HepG2 (cell line): ENCODE results near the gene ENDOU. TPM values are rescaled to one million over a fixed set of nuclear protein-coding genes. Genes with fewer than 3 reads are reported as not detected.

ENCODE experiments used
- ATAC-seq: fragments of 200-7000 bp; cut with Tn5 transposase; 3 replicates; pipeline ENCODE4 v1.9.1; 2020; ENCODE audit warnings: mild to moderate bottlenecking, moderate library complexity
- BruUV-seq: library from RNA; stranded (reverse); fragments of 400-500 nt; replicated peaks from 2 replicates; lab custom pipeline; 2021; lab: Mats Ljungman, UMichigan
- CTCF ChIA-PET: fragments of 300-600 bp; formaldehyde crosslinking; extraction: SDS; loops from one replicate; lab custom pipeline; 2021; ENCODE audit warnings: low total read pairs, inconsistent platforms, low intra/inter-chr PET ratio; lab: Yijun Ruan, JAX
- POLR2A ChIA-PET: fragments of 350-600 bp; sonication (Branson Sonifier 250); formaldehyde crosslinking; loops from one replicate; lab custom pipeline; 2020; ENCODE audit warnings: antibody characterized with exemption, inconsistent platforms; lab: Yijun Ruan, JAX
- DNase-seq: peaks from one replicate; pipeline ENCODE4 v3.0.0-alpha.2; 2015; ENCODE audit warnings: low spot score
- FAIRE-seq: peaks from 3 replicates; lab custom pipeline; 2011; peaks lifted over from hg19 to GRCh38; lab: Jason Lieb, UNC
- H2AFZ ChIP-seq: one replicate; pipeline ENCODE4 v1.6.1; 2011; ENCODE audit warnings: low read length, inconsistent platforms
- H3K27ac ChIP-seq: fragments of 300-600 bp; 3 replicates; pipeline ENCODE4 v1.8.0; 2011; ENCODE audit warnings: mixed run types, mild to moderate bottlenecking, mixed read lengths, low read length, inconsistent platforms; ENCODE audit not compliant: insufficient read depth; ENCODE audit errors: extremely low read length
- H3K27me3 ChIP-seq, 2 experiments: fragments of 200-600 bp in 1 of 2; 2 replicates in 1 of 2; 3 replicates in 1 of 2; pipeline versions ENCODE4 v1.6.0 to v1.8.0; 2011; ENCODE audit warnings: low read length in 2 of 2, mild to moderate bottlenecking in 2 of 2, moderate library complexity in 2 of 2, inconsistent platforms in 1 of 2; ENCODE audit not compliant: insufficient read depth in 2 of 2, control insufficient read depth in 1 of 2
- H3K36me3 ChIP-seq, 2 experiments: fragments of 200-600 bp in 1 of 2; replicated peaks in 1 of 2; 2 replicates in 1 of 2; 3 replicates in 1 of 2; pipeline versions ENCODE4 v1.5.1 to v1.8.0; 2011; ENCODE audit warnings: low read length in 2 of 2, inconsistent platforms in 1 of 2; ENCODE audit not compliant: insufficient read depth in 2 of 2, control insufficient read depth in 1 of 2
- H3K4me1 ChIP-seq: 2 replicates; pipeline ENCODE4 v1.5.1; 2012; ENCODE audit warnings: low read length, inconsistent platforms; ENCODE audit not compliant: insufficient read depth
- H3K4me2 ChIP-seq: 2 replicates; pipeline ENCODE4 v1.6.0; 2011; ENCODE audit warnings: low read depth, low read length, inconsistent platforms
- H3K4me3 ChIP-seq, 3 experiments: fragments of 200-600 bp in 1 of 3; sonication (generic), shearing (Covaris generic) in 1 of 3; replicated peaks in 1 of 3; 2 replicates each; pipeline ENCODE4 v1.5.1; 2011 to 2016; ENCODE audit warnings: low read length in 3 of 3, inconsistent platforms in 2 of 3, low read depth in 2 of 3, mild to moderate bottlenecking in 2 of 3, control low read depth in 1 of 3, mixed read lengths in 1 of 3; ENCODE audit not compliant: insufficient read depth in 1 of 3
- H3K79me2 ChIP-seq: one replicate; pipeline ENCODE4 v1.6.1; 2011; ENCODE audit warnings: low read length, inconsistent platforms; ENCODE audit not compliant: insufficient read depth
- H3K9ac ChIP-seq: 2 replicates; pipeline ENCODE4 v1.6.0; 2011; ENCODE audit warnings: mild to moderate bottlenecking, low read depth, low read length, inconsistent platforms; ENCODE audit not compliant: insufficient read depth
- H3K9me3 ChIP-seq: 2 replicates; pipeline ENCODE4 v1.5.1; 2012; ENCODE audit warnings: mild to moderate bottlenecking, low read length
- H4K20me1 ChIP-seq: 2 replicates; pipeline ENCODE4 v1.6.0; 2011; ENCODE audit warnings: inconsistent platforms, mild to moderate bottlenecking, low read length, moderate library complexity; ENCODE audit not compliant: insufficient read depth
- BRF2 ChIP-seq: sonication (generic); formaldehyde crosslinking; IDR thresholded peaks from 2 replicates; pipeline ENCODE4 v1.8.1; 2022; ENCODE audit warnings: mild to moderate bottlenecking, missing genetic modification reagents
- CEBPG ChIP-seq: IDR thresholded peaks from 2 replicates; pipeline ENCODE4 v1.6.1; 2016
- EED ChIP-seq: sonication (generic); formaldehyde crosslinking; IDR thresholded peaks from 2 replicates; pipeline ENCODE4 v1.5.0; 2020; ENCODE audit warnings: mild to moderate bottlenecking, missing genetic modification reagents
- EHMT2 ChIP-seq: fragments of 200-600 bp; sonication (generic); IDR thresholded peaks from 2 replicates; pipeline ENCODE4 v1.7.0; 2017; ENCODE audit warnings: antibody characterized with exemption, low read depth, low read length, borderline replicate concordance
- GABPA ChIP-seq, 2 experiments: IDR thresholded peaks; 2 replicates each; pipeline ENCODE4 v1.6.1; 2011 to 2016; ENCODE audit warnings: low read depth in 2 of 2, low read length in 1 of 2, missing biosample characterization in 1 of 2, missing genetic modification characterization in 1 of 2
- IRF1 ChIP-seq: sonication (generic); formaldehyde crosslinking; IDR thresholded peaks from 2 replicates; pipeline ENCODE4 v1.4.0; 2020; ENCODE audit warnings: low read depth, mild to moderate bottlenecking, missing genetic modification reagents
- KLF15 ChIP-seq: sonication (generic); formaldehyde crosslinking; IDR thresholded peaks from 2 replicates; pipeline ENCODE4 v1.8.1; 2023; ENCODE audit warnings: borderline replicate concordance, mild to moderate bottlenecking, inconsistent platforms, missing genetic modification reagents, mixed read lengths
- MBNL3 ChIP-seq: fragments of 250-450 bp; sonication (Bioruptor Pico); conservative IDR thresholded peaks from 2 replicates; pipeline ENCODE4 v1.8.0; 2022; ENCODE audit warnings: mild to moderate bottlenecking, inconsistent platforms
- MTA1 ChIP-seq: sonication (generic); formaldehyde crosslinking; IDR thresholded peaks from 2 replicates; pipeline ENCODE4 v1.4.0; 2020; ENCODE audit warnings: missing genetic modification reagents, mild to moderate bottlenecking, borderline replicate concordance
- RBAK ChIP-seq: sonication (generic); formaldehyde crosslinking; IDR thresholded peaks from 2 replicates; pipeline ENCODE4 v1.5.1; 2020; ENCODE audit warnings: mild to moderate bottlenecking, missing genetic modification reagents
- RFXANK ChIP-seq: IDR thresholded peaks from 2 replicates; pipeline ENCODE4 v1.6.1; 2016
- SALL1 ChIP-seq: sonication (generic); formaldehyde crosslinking; IDR thresholded peaks from 2 replicates; pipeline ENCODE4 v1.8.0; 2022; ENCODE audit warnings: mild to moderate bottlenecking, missing genetic modification reagents
- TBL1XR1 ChIP-seq: fragments of 150-350 bp; IDR thresholded peaks from 2 replicates; pipeline ENCODE4 v1.6.1; 2014; ENCODE audit warnings: borderline replicate concordance, low read length; ENCODE audit not compliant: partially characterized antibody
- TCF7L2 ChIP-seq: IDR thresholded peaks from 2 replicates; pipeline ENCODE4 v1.6.1; 2011; ENCODE audit warnings: mild to moderate bottlenecking, low read depth, low read length, moderate library complexity
- ZNF451 ChIP-seq: sonication (generic); formaldehyde crosslinking; IDR thresholded peaks from 2 replicates; pipeline ENCODE4 v1.5.0; 2020; ENCODE audit warnings: mild to moderate bottlenecking, missing genetic modification reagents
- ZNF550 ChIP-seq: sonication (generic); formaldehyde crosslinking; IDR thresholded peaks from 2 replicates; pipeline ENCODE4 v1.4.0; 2020; ENCODE audit warnings: mild to moderate bottlenecking, missing genetic modification reagents, borderline replicate concordance
- ZNF75D ChIP-seq: sonication (generic); formaldehyde crosslinking; IDR thresholded peaks from 2 replicates; pipeline ENCODE4 v1.8.1; 2023; ENCODE audit warnings: missing genetic modification reagents, mild to moderate bottlenecking, borderline replicate concordance
- ZNF781 ChIP-seq: sonication (generic); formaldehyde crosslinking; IDR thresholded peaks from 2 replicates; pipeline ENCODE4 v1.5.1; 2020; ENCODE audit warnings: borderline replicate concordance, mild to moderate bottlenecking, missing genetic modification reagents; ENCODE audit errors: not compliant biosample characterization
- WGBS: methylation state at CpG from one replicate; pipeline ENCODE4 v1.1.6; 2017; ENCODE audit warnings: low lambda C conversion rate; 5-methylcytosine and 5-hydroxymethylcytosine counted together
- in situ Hi-C: cut with HindIII; loops from 2 replicates; pipeline ENCODE4 v1.10.0; 2017; ENCODE audit warnings: low pct_unique_long_range_greater_than_20kb; ENCODE audit not compliant: extremely low pct_ligation_motif_present
- intact Hi-C: fragments of 100-400 bp; cut with micrococcal nuclease; formaldehyde crosslinking; loops from one replicate; pipeline ENCODE4 v1.10.0; 2022; ENCODE audit not compliant: unreplicated experiment
- polyA plus RNA-seq, 8 experiments: library from polyadenylated mRNA; depleted of rRNA in 3 of 8; stranded (reverse) in 7 of 8; unstranded in 1 of 8; fragments of >200 nt; fragmentation: Illumina TruSeq in 4 of 8; extraction: Trizol in 4 of 8; gene quantifications; 2 replicates each; pipeline versions ENCODE4 v1.2.1 to v1.2.3, GENCODE V29; 2011 to 2016; ENCODE audit warnings: low read depth in 4 of 8, missing spikeins in 1 of 8, mixed read lengths in 1 of 8; ENCODE audit not compliant: insufficient read depth in 1 of 8
- total RNA-seq, 5 experiments: library from RNA; depleted of rRNA; stranded (reverse); fragments of >200 nt; fragmentation: Illumina TruSeq; extraction: Trizol; gene quantifications; 2 replicates each; pipeline ENCODE4 v1.2.3, GENCODE V29; 2016; ENCODE audit warnings: low read depth in 1 of 5
- TF ChIP-seq, protein P1 (sequence below): IDR thresholded peaks from 2 replicates; pipeline ENCODE4 v1.6.1; 2016
- TF ChIP-seq, protein P2 (sequence below): sonication (generic); formaldehyde crosslinking; IDR thresholded peaks from 2 replicates; pipeline ENCODE4 v1.4.0; 2020; ENCODE audit warnings: low read depth, mild to moderate bottlenecking, missing genetic modification reagents

The ENDOU gene
- total and polyA plus RNA-seq, 2 of the 13 experiments (the other 11 are each of a cell fraction or from before 2014, with no cell fraction given): not detected

DNA sequence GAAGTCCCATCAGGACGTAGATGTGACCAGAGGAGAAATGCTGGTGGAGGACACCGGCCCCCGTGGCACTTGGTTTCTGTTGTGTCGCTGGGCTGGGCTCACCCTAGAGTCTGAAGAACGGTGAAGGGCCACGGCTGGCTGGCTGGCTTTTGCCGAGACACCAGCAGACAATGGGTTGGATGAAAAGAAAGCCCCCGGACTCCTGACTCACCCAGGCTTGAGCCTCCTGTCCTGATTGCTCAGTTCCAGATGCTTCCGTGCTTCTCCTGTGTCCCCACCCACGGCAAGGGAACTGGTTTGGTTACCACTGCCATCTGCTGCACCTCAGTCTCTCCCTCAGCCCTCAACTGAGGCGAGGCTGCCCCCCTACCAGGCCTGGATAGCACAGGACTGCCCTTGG is 10.4 kb upstream of the ENDOU start:
- CTCF ChIA-PET: no interaction called here
- POLR2A ChIA-PET: interaction anchor here (1.4 kb wide), 1 partner anchor 30 kb away, joined by 6 read pairs; the partner anchor contains the start of gene RPAP3

More for the DNA sequence above, 10.4 kb upstream of the ENDOU start:
- H3K27ac ChIP-seq: no peak overlapping the region
- H3K79me2 ChIP-seq: no peaks in the 10 kb centered on the region
- WGBS: 32% methylated on average over 5 of the region's 11 CpGs
- no peak overlapping the region for H3K4me2 ChIP-seq
- no TSS peak for BruUV-seq
- H3K27me3 ChIP-seq: peaks cover 10 to 29% of the 10 kb centered on the region in 2 experiments
- DNase-seq (no peak), ATAC-seq (no peak), FAIRE-seq (no peak)
- H3K9me3 ChIP-seq: no peaks in the 10 kb centered on the region
- no peak overlapping the region for H3K9ac ChIP-seq
- in situ Hi-C loops: no loop called here
- H3K4me1 ChIP-seq: peaks cover 24% of the 10 kb centered on the region
- intact Hi-C loops: no loop called here
- no peak overlapping the region for H3K4me3 ChIP-seq
- H4K20me1 ChIP-seq: no peaks in the 10 kb centered on the region
- TF ChIP-seq SALL1 (CRISPR knock-in tag): no peak
- TF ChIP-seq TBL1XR1: no peak
- TF ChIP-seq ZNF550 (CRISPR knock-in tag): no peak
- TF ChIP-seq GABPA (IDR thresholded peaks at IDR 0.05; ENCODE audit: low read depth, low read length): no peak
- no peak for TF ChIP-seq GABPA (CRISPR knock-in tag; IDR thresholded peaks at IDR 0.05; ENCODE audit: low read depth)
- TF ChIP-seq MBNL3 (CRISPR knock-in tag): no peak
- TF ChIP-seq BRF2 (CRISPR knock-in tag): no peak
- no peak for TF ChIP-seq CEBPG (CRISPR knock-in tag)
- TF ChIP-seq, protein P1, sequence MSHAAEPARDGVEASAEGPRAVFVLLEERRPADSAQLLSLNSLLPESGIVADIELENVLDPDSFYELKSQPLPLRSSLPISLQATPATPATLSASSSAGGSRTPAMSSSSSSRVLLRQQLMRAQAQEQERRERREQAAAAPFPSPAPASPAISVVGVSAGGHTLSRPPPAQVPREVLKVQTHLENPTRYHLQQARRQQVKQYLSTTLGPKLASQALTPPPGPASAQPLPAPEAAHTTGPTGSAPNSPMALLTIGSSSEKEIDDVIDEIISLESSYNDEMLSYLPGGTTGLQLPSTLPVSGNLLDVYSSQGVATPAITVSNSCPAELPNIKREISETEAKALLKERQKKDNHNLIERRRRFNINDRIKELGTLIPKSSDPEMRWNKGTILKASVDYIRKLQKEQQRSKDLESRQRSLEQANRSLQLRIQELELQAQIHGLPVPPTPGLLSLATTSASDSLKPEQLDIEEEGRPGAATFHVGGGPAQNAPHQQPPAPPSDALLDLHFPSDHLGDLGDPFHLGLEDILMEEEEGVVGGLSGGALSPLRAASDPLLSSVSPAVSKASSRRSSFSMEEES (CRISPR knock-in tag): no peak
- TF ChIP-seq EHMT2: no peak
- TF ChIP-seq IRF1 (CRISPR knock-in tag): no peak
- TF ChIP-seq KLF15 (CRISPR knock-in tag): no peak
- TF ChIP-seq, protein P2, sequence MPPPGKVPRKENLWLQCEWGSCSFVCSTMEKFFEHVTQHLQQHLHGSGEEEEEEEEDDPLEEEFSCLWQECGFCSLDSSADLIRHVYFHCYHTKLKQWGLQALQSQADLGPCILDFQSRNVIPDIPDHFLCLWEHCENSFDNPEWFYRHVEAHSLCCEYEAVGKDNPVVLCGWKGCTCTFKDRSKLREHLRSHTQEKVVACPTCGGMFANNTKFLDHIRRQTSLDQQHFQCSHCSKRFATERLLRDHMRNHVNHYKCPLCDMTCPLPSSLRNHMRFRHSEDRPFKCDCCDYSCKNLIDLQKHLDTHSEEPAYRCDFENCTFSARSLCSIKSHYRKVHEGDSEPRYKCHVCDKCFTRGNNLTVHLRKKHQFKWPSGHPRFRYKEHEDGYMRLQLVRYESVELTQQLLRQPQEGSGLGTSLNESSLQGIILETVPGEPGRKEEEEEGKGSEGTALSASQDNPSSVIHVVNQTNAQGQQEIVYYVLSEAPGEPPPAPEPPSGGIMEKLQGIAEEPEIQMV (CRISPR knock-in tag): no peak
- no peak for TF ChIP-seq EED (CRISPR knock-in tag)
- TF ChIP-seq TCF7L2: no peak
- TF ChIP-seq ZNF75D (CRISPR knock-in tag): no peak
- no peak for TF ChIP-seq MTA1
- no peak for TF ChIP-seq RBAK
- no peak for TF ChIP-seq ZNF451
- no peak for TF ChIP-seq ZNF781 (CRISPR knock-in tag)
- TF ChIP-seq RFXANK: no peak
- H2AFZ ChIP-seq: no peak overlapping the region
- no peaks in the 10 kb centered on the region for H3K36me3 ChIP-seq
